CD1c-positive myeloid dendritic cell (primary cell): ENCODE results near the gene NSFL1C.
A peak's percentile ranks its signal among the peaks of the same experiment; 100 is the strongest.
"Not testable (repeated sequence)": the region's sequence is repeated elsewhere in the genome, so short reads cannot be mapped to it uniquely, and the experiment has no call there.

Experiments used
- DNase-seq: peaks from one replicate; pipeline ENCODE4 v3.0.0-alpha.2; 2016; ENCODE audit errors: extremely low spot score

NSFL1C gene

GRCh38 chr20:1466211-1467081 lies at the start of gene NSFL1C:
TSS of gene NSFL1C (minus strand) at chr20:1466849. CDS start at chr20:1466824, 25 bp downstream.
- DNase-seq, result peak; percentile 97

GRCh38 chr20:1513801-1514200 lies 47.2 kb upstream of the NSFL1C start:
- no peak for DNase-seq

- DNase-seq, result peak; percentile 55
These were observed 42.6 kb upstream of the NSFL1C start for GRCh38 chr20:1509237-1509636.

GRCh38 chr20:1508574-1508973 lies 41.9 kb upstream of the NSFL1C start:
- DNase-seq, result no peak

- no peak for DNase-seq
These were observed 40.6 kb upstream of the NSFL1C start for GRCh38 chr20:1507276-1507675.

- DNase-seq, result no peak
These were observed 39.2 kb upstream of the NSFL1C start for GRCh38 chr20:1505871-1506270.

GRCh38 chr20:1505361-1505760 lies 38.7 kb upstream of the NSFL1C start:
- DNase-seq, result no peak

GRCh38 chr20:1503564-1504227 lies 37.0 kb upstream of the NSFL1C start:
- DNase-seq, result peak; percentile 92

- no peak for DNase-seq
These were observed 33.8 kb upstream of the NSFL1C start for GRCh38 chr20:1500496-1500895.

GRCh38 chr20:1499528-1500420 lies 33.1 kb upstream of the NSFL1C start:
- no peak for DNase-seq

GRCh38 chr20:1497371-1497770 lies 30.7 kb upstream of the NSFL1C start:
- not testable (repeated sequence) for DNase-seq

GRCh38 chr20:1496930-1497329 lies 30.3 kb upstream of the NSFL1C start:
- no peak for DNase-seq

GRCh38 chr20:1494436-1494835 lies 27.8 kb upstream of the NSFL1C start:
- peak; percentile 21 for DNase-seq

- DNase-seq, result peak; percentile 47
These were observed 26.9 kb upstream of the NSFL1C start for GRCh38 chr20:1493536-1493935.

GRCh38 chr20:1491860-1492642 lies 25.4 kb upstream of the NSFL1C start:
- DNase-seq, result peak; percentile 69

- peak; percentile 93 for DNase-seq
These were observed 24.7 kb upstream of the NSFL1C start, which contains the start of gene SIRPB2 for GRCh38 chr20:1491281-1491840. TSS of gene SIRPB2 (minus strand) at chr20:1491420. CDS start at chr20:1491359, 61 bp downstream.

- peak; percentile 34 for DNase-seq
These were observed 24.1 kb upstream of the NSFL1C start for GRCh38 chr20:1490643-1491195.

GRCh38 chr20:1489764-1490436 lies 23.3 kb upstream of the NSFL1C start:
- peak; percentile 67 for DNase-seq

GRCh38 chr20:1489325-1489724 lies 22.7 kb upstream of the NSFL1C start:
- peak; percentile 48 for DNase-seq

GRCh38 chr20:1486566-1486965 lies 19.9 kb upstream of the NSFL1C start:
- no peak for DNase-seq
